ENCODE data around the gene SLC9A2.

SLC9A2 gene

DNA sequence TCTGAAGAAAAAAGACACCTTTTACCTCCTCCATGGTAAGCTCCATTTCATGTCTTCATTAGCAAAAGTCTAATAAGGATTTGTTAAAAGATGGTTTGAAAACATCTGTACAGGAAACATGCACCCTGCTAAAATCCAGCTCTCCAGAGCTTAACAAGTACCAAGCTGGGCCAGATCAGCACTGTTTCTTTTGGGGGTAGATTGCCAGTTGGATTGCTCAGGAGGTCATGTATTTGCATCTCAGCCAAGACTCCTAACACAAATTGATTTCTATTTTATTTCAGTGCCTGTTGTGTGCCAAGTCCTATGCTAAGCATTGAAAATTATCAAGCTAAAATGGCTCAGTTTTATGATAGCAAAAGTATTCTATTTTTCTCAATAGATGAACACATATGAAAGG is 139.1 kb downstream of the SLC9A2 start:
- FAIRE-seq = no peak
- TF ChIP-seq TAF1 (IDR thresholded peaks at IDR 0.05; ENCODE audit: low read depth, low read length) = no peak
- TF ChIP-seq SPI1 (IDR thresholded peaks at IDR 0.05; ENCODE audit: low read depth, low read length) = no peak
- TF ChIP-seq POLR2AphosphoS5 (IDR thresholded peaks at IDR 0.05; ENCODE audit: low read depth, low read length) = no peak
- TF ChIP-seq POU2F2 (IDR thresholded peaks at IDR 0.05; ENCODE audit: low read depth, low read length) = no peak
- no peak for TF ChIP-seq PAX5 (IDR thresholded peaks at IDR 0.05; ENCODE audit: insufficient read depth, low read length, severe bottlenecking)
- TF ChIP-seq POLR2A (IDR thresholded peaks at IDR 0.05; ENCODE audit: low read depth, low read length) = no peak
- no peak for DNase-seq (ENCODE audit: insufficient read length, low spot score)

Data from GM12891 (cell line).